NCI-H2107 treated with DMSO at 0.1 percent for 48 hours (cell line): ENCODE data around the gene DNMT3L.
"Not testable (repeated sequence)": the region's sequence is repeated elsewhere in the genome, so short reads cannot be mapped to it uniquely, and the experiment has no call there.

Experiments
- DNase-seq: peaks from one replicate; lab custom pipeline; 2025; ENCODE audit not compliant: unreplicated experiment; lab: John Stamatoyannopoulos, UW

DNMT3L gene

DNA sequence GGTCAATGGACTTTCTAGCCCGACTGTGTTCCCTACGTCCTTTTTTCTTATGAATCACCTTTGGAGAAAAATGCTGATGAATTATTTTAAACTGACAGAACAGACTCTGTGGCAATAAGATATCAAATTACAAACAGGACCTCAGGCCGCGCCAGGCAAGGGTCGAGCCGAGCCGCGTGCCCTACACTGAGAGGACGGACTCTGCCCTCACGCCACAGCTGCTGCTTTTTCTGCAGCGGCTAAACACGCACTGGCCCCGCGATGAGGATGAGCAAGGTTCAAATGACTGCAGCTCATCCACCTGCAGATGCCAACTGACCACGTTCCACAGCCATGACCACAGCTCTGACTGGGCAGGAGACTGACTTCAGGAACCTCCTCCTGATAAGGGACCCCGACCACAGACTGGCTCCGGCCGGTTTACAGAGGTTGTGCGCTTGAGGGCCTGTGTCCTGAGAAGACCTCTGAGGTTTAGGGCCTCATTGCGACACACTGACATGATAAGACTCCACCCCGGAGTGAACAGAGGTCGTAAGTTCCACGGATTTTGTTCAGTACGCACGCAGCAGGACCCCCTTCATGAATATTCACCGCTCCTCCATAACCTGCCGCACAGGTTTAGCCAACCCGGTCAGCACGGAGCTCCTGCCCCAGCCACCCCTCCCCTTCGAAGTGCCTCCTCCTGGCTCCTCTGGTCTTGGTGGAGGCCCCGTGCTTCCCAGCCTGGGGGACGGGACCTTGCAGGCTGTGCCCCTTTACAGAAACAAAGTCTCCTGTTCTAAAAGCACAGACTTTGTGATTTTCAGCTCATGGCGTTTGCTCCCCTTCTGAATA lies 12.3 kb downstream of the DNMT3L start:
- not testable (repeated sequence) for DNase-seq

DNA sequence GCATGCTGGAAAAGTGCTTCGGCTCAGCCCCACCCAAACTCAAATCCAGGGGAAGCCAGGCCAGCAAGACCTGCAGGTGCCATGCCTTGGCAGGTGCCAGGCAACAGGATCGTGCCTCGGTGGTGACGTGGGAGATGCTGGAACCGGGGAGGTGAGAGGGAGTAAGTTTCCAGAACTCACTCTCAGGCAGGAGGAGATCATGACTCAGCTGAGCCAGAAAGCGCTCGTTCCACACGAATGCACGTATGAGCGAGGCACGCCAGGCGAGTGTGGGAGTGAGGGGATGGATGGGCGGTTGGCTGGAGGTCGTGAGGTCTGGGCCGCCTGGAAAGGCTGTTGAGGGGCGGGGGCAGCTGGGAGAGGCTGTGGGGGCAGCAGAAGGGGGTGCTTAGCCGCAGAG lies 13.8 kb downstream of the DNMT3L start:
- not testable (repeated sequence) for DNase-seq

DNA sequence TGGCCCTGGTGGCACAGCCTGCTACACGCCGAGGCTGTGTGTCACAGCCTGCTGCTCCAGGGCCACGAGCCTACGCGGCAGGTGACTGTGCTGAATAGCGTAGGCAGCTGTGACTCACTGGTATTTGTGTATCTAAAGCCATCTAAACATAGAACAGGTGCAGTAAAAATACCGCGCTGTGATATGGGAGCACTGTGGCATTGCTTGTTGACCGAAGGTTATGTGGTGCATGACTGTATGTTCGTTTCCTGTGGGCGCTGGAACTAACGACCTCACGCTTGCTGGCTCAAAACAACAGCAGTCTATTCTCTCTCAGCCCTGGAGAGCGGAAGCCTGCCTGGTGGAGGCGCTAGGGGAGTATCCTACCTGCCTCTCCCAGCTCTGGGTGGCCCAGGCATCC lies 17.7 kb downstream of the DNMT3L start:
- DNase-seq: not testable (repeated sequence)

DNA sequence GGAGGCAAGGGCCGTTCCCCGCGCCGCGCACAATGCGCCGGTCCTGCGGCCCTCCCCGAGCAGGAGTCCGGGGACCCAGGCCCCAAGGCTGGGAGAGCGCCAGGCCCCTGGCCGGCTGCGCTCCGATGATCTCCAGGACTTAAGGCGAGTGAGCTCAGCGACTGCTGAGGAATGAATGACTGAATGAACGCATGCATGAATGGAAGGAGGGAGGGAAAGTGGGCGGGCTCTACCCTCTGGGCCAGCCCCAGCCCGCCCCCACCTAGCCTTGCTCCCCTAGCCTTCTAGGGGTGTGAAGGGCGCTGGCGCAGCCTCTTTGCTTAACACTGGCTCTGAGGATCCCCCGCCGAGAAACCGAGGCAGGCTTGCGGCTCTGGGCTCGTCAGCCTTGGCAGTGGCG lies 20.4 kb downstream of the DNMT3L start:
- DNase-seq: not testable (repeated sequence)

DNA sequence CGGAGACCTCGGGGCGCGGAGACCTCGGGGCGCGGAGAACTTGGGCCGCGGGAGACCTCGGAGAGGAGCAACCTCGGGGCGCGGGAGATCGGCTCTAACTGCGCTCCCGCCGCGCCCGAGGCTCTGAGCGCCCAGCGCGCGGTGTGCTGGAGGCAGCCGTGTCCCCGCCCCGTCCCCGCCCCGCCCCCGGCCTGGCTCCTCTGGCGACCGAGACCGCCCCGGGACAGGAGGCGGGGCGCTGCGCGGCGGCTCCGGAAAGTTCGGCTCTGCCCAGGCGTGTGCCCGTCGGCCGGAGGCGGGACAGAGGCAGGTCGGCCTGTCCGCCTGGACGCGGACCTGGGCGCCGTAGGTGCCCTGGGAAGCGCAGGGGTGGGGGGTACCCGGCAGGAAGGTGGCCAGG lies 20.9 kb downstream of the DNMT3L start, which contains the start of gene ICOSLG:
Gene ICOSLG, minus strand, starts transcription at position 102 of the 400 bp plus-strand sequence. CDS start 126 bp downstream, outside the sequence.
- DNase-seq: not testable (repeated sequence)

DNA sequence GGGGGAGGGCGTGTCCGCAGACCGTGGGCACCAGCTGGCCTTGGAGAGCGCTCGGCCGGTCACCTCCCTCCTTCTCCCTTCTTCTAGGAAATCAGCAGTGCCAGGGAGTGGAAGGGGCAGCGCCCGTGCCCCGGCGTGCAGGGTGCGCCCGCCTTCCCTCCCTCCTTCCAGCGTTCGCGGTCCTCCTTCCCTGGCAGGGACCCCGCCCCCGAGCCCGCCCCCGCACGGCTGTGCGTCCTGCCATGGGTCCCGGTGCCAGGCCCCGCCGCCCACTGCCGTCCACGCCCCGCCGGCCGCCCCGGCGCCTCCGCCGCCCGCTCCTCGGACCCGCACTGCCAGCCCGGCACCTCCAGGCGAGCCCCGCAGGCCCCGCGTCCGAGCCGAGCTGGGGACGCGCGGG lies 21.3 kb downstream of the DNMT3L start:
- not testable (repeated sequence) for DNase-seq

DNA sequence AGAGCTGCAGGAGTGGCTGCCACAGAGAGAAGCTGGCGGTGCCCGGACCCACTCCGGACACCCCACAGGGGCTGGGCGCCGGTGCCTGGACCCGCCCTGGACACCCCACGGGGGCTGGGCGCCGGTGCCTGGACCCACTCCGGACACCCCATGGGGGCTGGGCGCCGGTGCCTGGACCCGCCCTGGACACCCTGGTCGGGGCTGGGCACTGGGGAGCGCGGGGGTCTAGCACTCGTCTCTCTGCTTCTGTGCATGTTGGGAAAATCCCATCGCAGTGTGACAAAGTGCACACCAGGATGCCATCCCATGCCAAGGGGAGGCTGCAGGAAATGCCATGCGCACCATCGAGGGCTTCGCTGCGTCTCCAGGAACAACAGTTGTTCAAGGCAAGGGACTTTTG lies 32.1 kb downstream of the DNMT3L start:
- not testable (repeated sequence) for DNase-seq

DNA sequence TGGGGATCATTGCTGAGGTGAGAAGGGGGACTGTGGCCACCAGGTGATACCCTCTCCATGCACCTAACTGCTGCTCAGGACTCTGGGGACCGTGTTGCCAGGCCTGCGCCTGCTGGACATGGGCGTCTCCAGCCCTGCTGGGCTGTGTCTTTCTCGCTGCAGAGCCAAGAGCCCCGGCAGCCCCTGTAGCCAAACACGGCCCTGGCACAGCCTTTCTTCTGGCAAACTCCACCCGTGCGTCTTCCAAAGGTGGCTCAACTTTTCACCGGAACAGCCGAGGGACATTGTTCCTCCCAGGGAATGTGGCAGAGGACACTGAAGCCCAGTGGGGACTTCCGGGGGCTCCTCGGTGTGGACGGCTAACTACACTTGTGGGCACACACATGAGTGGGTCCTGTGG lies 33.6 kb downstream of the DNMT3L start:
- not testable (repeated sequence) for DNase-seq

DNA sequence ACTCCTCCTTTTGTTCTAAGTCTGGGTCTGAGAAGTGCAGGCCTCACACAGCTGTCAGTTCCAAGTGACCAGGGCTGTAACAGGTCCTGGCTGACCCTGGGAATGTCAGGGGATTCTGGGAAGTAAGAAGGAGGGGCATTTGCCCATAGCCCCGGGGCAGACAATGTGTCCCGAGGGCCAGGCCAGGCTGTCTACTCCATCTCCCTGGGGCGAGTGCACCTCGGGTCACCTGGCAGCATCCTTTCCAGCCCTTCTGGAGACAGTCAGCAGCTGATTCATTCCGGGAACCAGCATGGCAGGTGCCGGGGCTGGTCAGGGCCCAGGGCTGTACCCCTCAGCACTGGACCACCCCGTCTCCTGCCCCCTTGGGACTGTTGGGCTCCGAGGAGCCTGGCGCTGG lies 34.1 kb downstream of the DNMT3L start:
- not testable (repeated sequence) for DNase-seq

DNA sequence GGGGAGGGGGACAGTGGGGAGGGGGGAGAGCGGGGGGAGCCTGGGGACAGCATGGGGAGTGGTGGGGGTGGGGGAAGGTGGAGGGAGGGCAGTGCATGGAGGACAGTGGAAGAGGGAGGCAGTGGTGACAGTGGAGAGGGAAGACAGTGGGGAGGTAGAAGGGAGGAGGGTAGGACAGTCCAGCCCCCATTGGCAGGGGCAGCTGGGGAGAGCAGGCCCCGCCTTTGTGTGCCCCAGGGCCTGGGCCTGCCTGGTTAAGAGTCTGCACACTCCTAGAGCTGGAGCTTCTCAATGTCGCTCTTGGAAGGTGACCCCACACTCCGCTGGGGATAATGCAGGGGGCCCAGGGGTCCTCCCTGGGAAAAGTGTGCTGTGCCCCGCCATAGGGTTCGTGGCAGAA lies 36.1 kb downstream of the DNMT3L start:
- not testable (repeated sequence) for DNase-seq

DNA sequence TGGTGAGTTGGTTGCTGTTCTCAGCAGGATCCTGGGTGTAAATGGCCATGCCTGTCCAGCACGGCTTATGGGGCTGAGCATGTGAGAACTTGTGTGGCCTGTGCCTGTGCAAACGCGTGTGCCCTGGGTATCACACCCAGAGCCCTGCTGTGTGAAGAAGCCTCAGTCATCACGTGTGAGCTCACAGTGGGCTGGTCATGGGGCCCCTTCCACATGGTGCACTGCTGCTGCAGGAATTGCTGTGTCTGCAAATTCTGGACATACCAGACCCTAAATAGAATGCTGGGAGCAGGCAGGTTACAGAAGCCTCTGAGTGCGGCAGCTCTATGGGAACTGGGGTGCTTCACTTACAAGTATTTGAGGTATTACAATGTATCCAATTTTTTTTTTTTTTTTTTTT lies 38.4 kb downstream of the DNMT3L start:
- not testable (repeated sequence) for DNase-seq

DNA sequence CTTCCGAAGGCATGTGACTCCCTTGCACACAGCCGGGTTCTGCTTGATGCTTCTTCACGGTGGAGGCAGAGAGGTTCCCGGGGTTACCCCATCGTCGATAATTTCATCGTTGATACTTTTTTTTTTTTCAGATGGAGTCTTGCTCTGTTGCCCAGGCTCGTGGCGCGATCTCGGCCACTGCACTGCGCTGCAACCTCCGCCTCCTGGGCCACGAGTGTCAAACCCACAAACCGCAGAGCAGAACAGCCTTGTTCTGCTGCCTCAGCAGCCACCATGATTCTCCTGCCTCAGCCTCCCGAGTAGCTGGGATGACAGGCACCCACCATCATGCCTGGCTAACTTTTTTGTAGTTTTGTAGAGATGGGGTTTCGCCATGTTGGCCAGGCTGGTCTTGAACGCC lies 41.0 kb downstream of the DNMT3L start:
- DNase-seq: not testable (repeated sequence)

DNA sequence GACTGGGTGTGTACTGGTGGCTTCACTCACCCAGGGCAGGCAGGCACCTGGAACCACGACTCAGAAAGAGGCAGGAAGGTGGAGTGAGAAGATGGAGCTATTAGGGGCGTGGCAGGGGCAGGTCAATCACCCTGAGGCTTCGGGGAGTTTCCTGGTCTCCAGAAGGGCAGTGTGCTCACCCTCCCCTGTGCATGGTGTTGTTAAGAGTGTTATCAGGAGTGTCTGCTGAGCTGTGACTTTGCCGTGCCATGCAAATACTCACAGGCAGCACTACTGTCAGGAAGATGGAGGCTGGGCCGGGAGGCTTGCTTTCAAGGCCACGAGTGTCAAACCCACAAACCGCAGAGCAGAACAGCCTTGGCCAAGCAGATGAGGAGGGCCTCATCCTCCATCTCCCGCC lies 43.2 kb downstream of the DNMT3L start:
- DNase-seq: not testable (repeated sequence)

DNA sequence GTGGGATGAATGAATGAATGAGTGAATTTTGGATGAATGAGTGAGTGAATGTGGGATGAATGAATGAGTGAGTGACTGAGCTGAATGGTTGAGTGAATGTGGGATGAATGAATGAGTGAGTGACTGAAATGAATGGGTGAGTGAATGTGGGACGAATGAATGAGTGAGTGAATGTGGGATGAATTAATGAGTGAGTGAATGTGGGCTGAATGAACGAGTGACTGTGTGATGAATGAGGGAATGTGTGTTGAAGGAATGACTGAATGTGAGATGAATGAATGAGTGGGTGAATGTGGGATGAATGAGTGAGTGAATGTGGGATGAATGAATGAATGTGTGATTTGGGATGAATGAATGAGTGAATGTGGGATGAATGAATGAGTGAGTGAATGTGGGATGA lies 49.7 kb downstream of the DNMT3L start:
- not testable (repeated sequence) for DNase-seq

DNA sequence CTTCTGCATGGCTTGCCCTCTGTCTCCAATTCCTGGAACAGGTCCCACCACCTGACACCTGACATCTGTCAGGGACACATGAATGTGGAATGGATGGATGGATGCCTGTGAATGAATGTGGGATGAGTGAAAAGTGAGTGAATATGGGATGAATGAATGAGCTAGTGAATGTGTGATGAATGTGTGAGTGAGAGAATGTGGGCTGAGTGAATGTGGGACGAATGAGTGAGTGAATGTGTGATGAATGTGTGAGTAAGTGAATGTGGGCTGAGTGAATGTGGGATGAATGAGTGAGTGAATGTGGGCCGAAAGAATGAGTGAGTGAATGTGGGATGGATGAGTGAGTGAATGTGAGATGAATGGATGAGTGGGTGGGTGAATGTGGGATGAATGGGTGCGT lies 50.1 kb downstream of the DNMT3L start:
- DNase-seq: not testable (repeated sequence)

DNA sequence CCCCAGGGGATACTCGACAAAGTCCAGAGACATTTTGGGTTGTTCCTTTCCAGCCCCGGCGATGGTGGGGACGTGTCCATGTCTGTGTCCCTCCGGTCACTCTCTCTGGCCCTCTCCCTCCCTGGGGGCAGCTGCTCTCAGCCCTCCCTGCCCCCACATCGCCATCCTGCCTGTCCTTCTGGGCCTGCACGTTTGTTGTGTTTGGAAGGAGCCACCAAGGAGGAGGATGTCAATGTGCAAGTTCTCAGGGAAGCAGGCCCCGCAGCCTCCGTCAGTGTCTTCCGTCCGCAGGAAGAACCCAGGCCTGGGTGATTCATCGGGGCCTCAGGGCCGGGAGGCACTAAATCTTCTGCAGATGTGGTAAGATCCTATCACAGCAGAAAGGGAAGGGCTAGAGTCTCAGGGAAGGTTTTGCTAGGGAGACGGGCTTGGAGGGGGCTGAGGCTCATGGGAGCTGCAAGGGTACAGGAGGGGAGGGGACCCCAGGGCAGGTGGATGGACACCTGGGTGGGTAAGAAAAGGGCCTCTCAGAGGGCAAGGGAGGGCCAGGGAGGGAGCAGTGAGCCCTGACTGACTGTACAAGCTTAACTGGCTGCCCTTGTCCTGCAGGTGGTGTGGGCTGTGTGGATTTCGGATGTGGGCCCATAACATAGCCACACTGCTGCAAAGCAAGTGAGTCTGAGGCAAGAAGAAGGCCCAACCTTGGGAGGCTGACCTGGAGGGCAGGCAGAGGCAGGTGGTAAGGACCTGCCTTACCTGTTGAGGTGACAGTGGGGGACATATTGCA lies 53.6 kb downstream of the DNMT3L start:
- not testable (repeated sequence) for DNase-seq

DNA sequence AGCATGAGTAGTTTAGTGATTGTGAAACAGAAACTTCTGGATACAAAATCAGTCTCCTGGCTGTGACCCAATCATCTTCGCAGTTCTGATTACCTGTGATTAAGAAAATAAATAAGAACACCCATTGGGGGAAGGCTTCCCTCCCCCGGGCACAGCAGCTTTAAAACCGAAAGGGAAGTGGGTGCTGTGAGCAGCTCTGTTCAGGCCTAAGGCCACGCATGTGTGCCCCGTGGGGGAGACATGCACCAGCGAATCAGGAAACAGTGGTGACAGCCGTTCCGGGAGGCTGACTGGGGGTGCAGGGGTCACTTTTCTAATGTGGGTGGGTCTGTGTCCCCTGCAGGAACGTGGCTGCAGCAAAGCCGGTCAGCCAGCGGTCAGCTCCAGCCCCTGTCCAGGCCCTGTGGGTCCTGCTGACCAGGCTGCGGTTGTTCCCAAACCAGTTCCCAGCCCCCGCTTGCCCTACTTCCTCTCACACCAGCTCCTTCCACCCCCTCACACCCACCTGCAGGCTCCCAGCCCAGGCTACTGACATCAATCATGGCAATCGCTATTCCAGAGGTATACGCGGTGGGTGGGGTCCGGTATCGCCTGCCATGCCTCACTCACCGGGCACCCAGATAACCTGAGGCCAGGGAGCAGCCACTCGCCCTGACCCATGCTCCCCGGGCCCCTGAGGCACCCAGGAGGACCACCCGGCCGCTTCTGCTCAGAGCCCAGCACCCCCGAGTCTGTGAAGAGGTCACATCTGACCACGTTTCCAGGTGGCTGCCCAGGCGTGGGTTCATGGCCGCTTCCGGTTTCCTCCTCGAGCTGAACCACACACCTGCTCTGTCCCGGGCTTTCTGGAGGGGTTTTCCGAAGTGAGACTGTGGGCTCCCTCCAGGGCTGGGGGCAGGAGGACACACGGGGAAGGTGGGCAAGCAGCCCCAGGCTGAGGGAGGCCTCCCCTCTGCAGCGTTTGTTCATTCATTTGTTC lies 54.7 kb downstream of the DNMT3L start:
- DNase-seq: not testable (repeated sequence)

DNA sequence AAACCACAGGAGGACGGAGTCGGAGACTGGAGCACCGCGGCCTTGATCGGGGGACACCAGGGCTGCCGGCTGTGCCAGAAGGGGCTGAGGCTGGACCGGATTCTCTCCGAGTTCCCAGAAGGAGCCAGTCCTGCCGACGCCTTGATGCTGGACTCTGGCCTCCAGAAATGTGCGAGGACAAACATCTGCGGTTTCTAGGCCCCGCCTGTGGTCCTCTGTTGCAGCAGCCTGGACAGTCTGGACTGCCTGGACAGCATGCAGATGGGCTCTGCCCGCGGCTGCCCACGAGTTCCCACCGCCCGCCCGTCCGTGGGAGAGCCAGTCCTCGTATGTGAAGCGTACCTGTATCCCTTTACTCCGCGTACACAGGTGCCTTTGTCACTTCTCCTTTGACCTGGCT lies 55.5 kb downstream of the DNMT3L start:
- not testable (repeated sequence) for DNase-seq

DNA sequence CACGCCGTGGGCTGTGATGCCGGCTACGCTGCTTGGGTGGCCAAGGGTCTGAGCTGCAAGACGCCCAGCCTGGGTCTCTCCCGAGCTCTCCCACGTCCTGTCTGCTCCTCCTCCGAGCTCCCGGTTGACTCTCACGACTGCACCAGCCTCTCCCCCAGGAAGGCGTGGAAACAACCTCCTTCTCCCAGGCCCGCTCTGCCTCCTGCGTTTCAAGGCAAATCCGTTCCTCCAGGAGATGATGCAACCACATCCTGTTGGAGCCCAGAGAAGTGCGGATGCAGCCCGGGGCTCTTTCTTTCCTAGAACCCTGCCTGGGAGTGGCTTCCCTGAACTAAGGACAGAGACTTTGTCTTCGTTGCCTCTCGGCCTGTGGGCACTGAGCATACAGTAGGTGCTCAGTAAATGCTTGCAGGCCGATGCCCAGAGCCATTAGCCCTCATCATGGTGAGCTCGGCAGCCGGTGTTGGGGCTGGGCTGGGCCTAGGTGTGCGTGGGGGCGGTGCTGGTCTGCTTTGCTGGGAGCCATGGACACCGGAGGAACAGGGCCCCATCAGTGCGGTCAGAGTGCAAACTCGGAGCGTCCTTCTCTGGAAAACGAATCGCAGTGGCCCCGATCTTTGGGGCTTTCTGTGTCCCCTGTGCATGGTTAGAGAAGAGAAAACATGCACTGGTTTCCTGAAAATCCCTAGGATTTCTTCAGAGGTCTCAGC lies 59.0 kb downstream of the DNMT3L start:
- not testable (repeated sequence) for DNase-seq

DNA sequence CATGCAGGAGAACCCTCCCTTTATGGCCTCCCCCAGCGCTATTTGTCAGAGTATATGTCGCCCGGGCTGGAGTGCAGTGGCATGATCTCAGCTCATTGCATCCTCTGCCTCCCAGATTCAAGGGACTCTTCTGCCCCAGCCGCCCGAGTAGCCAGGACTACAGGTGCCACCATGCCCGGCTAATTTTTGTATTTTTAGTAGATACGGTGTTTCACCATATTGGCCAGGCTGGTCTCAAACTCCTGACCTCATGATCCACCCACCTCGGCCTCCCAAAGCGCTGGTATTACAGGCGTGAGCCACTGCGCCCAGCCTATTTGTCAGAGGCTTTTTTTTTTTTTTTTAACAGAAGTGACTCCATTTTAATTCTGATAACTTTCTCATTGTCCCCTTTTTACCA lies 61.7 kb downstream of the DNMT3L start:
- DNase-seq: not testable (repeated sequence)
